Neural progenitor cell (in vitro differentiated cells): Measurements from ENCODE around the gene ASXL2.

ENCODE experiments used
- EZH2phosphoT487 ChIP-seq: fragments of 200-600 bp; sonication (generic); IDR thresholded peaks from 2 replicates; pipeline ENCODE4 v1.6.1; 2017; ENCODE audit warnings: antibody characterized with exemption
- TF ChIP-seq, protein P1 (sequence below): fragments of 200-600 bp; sonication (generic); IDR thresholded peaks from 2 replicates; pipeline ENCODE4 v1.5.1; 2017; ENCODE audit warnings: antibody characterized with exemption, mild to moderate bottlenecking

DNA sequence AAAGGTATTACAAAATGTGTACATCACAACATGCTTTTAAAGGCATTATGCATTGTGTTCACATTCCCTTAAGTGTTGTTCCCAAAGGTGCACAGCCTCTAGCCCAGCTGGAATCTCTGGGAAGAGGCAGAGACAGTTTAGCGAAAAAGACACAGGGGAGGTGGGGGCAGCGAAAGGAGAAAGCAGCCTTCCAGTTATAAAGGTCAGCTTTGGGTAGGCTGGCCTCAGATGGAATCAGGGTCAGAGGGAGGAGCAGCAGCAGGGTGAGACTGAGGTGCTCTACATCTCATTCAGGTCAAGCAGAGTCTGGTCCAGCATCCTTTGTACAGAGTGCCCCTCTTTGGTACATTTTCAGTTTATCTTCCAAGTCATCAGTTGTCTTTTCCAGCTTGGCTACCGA, 68.6 kb downstream of the ASXL2 start:
- TF ChIP-seq, protein P1, sequence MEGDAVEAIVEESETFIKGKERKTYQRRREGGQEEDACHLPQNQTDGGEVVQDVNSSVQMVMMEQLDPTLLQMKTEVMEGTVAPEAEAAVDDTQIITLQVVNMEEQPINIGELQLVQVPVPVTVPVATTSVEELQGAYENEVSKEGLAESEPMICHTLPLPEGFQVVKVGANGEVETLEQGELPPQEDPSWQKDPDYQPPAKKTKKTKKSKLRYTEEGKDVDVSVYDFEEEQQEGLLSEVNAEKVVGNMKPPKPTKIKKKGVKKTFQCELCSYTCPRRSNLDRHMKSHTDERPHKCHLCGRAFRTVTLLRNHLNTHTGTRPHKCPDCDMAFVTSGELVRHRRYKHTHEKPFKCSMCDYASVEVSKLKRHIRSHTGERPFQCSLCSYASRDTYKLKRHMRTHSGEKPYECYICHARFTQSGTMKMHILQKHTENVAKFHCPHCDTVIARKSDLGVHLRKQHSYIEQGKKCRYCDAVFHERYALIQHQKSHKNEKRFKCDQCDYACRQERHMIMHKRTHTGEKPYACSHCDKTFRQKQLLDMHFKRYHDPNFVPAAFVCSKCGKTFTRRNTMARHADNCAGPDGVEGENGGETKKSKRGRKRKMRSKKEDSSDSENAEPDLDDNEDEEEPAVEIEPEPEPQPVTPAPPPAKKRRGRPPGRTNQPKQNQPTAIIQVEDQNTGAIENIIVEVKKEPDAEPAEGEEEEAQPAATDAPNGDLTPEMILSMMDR, result no peak
- TF ChIP-seq EZH2phosphoT487, result no peak
